Activated T-helper 2 cell treated with anti-CD3 and anti-CD28 coated beads, Interferon-gamma antibody, Interleukin-2, Interleukin-4, amounts not matched to agents 10 μg/mL and 5 μg/mL and 100 μg/mL, durations not matched to agents 14 hours and 24 hours and 36 hours (primary cell): ENCODE data around the gene EXO5. TPM values are rescaled to one million over a fixed set of nuclear protein-coding genes. Genes with fewer than 3 reads are reported as not detected.
"Not testable (repeated sequence)": the region's sequence is repeated elsewhere in the genome, so short reads cannot be mapped to it uniquely, and the experiment has no call there.

Experiments
- DNase-seq: peaks from one replicate; pipeline ENCODE4 v3.0.0; 2021; ENCODE audit warnings: low spot score
- H3K27ac Mint-ChIP-seq: one replicate; pipeline ENCODE4 v1.8.0; 2021; ENCODE audit warnings: mixed read lengths
- H3K27me3 Mint-ChIP-seq: one replicate; pipeline ENCODE4 v1.8.0; 2021; ENCODE audit warnings: low read depth, mixed read lengths
- H3K36me3 Mint-ChIP-seq: one replicate; pipeline ENCODE4 v1.8.0; 2021; ENCODE audit warnings: low read depth, mixed read lengths
- H3K4me1 Mint-ChIP-seq: one replicate; pipeline ENCODE4 v1.8.0; 2021; ENCODE audit warnings: low read depth, mixed read lengths
- H3K4me3 Mint-ChIP-seq: one replicate; pipeline ENCODE4 v1.8.0; 2021; ENCODE audit warnings: low read depth, mild to moderate bottlenecking, moderate library complexity, mixed read lengths
- H3K9me3 Mint-ChIP-seq: one replicate; pipeline ENCODE4 v1.8.0; 2021; ENCODE audit warnings: mixed read lengths
- intact Hi-C: fragments of 100-400 bp; cut with micrococcal nuclease; formaldehyde crosslinking; loops from one replicate; pipeline ENCODE4 v1.15.1; 2023
- total RNA-seq: library from RNA; stranded (reverse); gene quantifications from 2 replicates; pipeline ENCODE4 v1.2.3, GENCODE V29; 2022

The EXO5 gene, protein sequence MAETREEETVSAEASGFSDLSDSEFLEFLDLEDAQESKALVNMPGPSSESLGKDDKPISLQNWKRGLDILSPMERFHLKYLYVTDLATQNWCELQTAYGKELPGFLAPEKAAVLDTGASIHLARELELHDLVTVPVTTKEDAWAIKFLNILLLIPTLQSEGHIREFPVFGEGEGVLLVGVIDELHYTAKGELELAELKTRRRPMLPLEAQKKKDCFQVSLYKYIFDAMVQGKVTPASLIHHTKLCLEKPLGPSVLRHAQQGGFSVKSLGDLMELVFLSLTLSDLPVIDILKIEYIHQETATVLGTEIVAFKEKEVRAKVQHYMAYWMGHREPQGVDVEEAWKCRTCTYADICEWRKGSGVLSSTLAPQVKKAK
- 11.9 and 13.6 TPM in 2 replicates for total RNA-seq

- intact Hi-C loops, result loop anchor here (1.0 kb wide), 2 partner anchors 23 to 57 kb away; partner anchors contain the start of gene ZNF684
- no peaks in the 10 kb centered on the region for H3K27me3 Mint-ChIP-seq
- H3K36me3 Mint-ChIP-seq, result peaks cover 66% of the 10 kb centered on the region
- peaks cover 53% of the 10 kb centered on the region for H3K9me3 Mint-ChIP-seq
- peak within 1 kb of the TSS; percentile 76 for H3K27ac Mint-ChIP-seq
- peak within 1 kb of the TSS; percentile 83 for H3K4me3 Mint-ChIP-seq
- H3K4me1 Mint-ChIP-seq, result peaks cover 10% of the 10 kb centered on the region
- DNase-seq, result peak; percentile 82
Measured at GRCh38 chr1:40508375-40509341, at the start of gene EXO5. TSS of gene EXO5 (plus strand) at chr1:40508767. CDS start at chr1:40514545, 5,778 bp downstream.

DNA sequence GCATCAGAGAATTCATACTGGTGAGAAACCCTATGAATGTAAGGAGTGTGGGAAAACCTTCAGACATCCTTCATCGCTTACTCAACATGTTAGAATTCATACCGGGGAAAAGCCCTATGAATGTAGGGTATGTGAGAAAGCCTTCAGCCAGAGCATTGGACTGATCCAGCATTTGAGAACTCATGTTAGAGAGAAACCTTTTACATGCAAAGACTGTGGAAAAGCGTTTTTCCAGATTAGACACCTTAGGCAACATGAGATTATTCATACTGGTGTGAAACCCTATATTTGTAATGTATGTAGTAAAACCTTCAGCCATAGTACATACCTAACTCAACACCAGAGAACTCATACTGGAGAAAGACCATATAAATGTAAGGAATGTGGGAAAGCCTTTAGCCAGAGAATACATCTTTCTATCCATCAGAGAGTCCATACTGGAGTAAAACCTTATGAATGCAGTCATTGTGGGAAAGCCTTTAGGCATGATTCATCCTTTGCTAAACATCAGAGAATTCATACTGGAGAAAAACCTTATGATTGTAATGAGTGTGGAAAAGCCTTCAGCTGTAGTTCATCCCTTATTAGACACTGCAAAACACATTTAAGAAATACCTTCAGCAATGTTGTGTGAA lies 45.5 kb upstream of the EXO5 start:
- Mint-ChIP-seq H3K27ac (no peak overlapping the region), H3K4me3 (no peak overlapping the region), H3K36me3 (peaks cover 73% of the 10 kb centered on the region), H3K4me1 (no peaks in the 10 kb centered on the region), H3K9me3 (peaks cover 81% of the 10 kb centered on the region), H3K27me3 (no peaks in the 10 kb centered on the region)
- intact Hi-C loops, result no loop called here
- DNase-seq, result no peak

DNA sequence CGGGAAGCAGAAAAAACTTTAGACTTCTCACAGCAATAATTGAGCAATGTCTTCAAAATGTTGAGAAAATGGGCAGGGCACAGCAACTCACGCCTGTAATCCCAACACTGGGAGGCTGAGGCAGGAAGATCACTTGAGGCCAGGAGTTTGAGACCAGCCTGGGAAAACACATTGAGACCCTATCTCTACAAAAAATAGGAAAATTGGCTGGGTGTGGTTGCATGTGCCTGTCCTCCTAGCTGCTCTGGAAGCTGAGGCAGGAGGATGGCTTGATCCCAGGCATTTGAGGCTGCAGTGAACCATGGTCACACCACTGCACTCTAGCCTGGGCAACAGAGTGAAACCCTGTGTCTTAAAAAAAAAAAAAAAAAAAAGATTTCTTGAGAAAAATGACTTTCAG lies 39.2 kb upstream of the EXO5 start:
- Mint-ChIP-seq H3K27ac (no peak overlapping the region), H3K36me3 (peaks cover 40% of the 10 kb centered on the region), H3K27me3 (no peaks in the 10 kb centered on the region), H3K4me3 (no peak overlapping the region), H3K4me1 (no peaks in the 10 kb centered on the region), H3K9me3 (peaks cover 83% of the 10 kb centered on the region)
- intact Hi-C loops, result no loop called here
- no peak for DNase-seq

DNA sequence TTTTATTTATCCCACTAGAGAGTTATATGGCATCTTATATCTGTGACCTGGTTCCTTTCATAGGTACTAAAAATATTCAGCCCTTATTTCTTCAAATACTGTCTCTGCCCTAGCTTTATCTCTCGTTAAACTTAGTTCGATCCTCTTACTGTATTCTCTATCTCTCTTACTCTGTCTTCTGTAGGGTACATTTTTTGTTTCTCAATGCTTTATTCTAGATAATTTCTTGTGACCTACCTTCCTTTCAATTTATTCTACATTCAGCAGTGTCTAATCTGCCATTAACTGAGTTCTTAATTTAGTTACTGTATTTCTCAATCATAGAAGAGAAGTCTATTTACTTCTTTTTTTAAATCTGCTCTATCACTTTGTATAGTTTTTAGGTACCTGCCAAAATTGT lies 33.3 kb upstream of the EXO5 start:
- Mint-ChIP-seq H3K4me1 (peaks cover 14% of the 10 kb centered on the region), H3K27ac (no peak overlapping the region), H3K36me3 (peaks cover 12% of the 10 kb centered on the region), H3K9me3 (peaks cover 37% of the 10 kb centered on the region), H3K27me3 (no peaks in the 10 kb centered on the region), H3K4me3 (no peak overlapping the region)
- intact Hi-C loops, result no loop called here
- no peak for DNase-seq

DNA sequence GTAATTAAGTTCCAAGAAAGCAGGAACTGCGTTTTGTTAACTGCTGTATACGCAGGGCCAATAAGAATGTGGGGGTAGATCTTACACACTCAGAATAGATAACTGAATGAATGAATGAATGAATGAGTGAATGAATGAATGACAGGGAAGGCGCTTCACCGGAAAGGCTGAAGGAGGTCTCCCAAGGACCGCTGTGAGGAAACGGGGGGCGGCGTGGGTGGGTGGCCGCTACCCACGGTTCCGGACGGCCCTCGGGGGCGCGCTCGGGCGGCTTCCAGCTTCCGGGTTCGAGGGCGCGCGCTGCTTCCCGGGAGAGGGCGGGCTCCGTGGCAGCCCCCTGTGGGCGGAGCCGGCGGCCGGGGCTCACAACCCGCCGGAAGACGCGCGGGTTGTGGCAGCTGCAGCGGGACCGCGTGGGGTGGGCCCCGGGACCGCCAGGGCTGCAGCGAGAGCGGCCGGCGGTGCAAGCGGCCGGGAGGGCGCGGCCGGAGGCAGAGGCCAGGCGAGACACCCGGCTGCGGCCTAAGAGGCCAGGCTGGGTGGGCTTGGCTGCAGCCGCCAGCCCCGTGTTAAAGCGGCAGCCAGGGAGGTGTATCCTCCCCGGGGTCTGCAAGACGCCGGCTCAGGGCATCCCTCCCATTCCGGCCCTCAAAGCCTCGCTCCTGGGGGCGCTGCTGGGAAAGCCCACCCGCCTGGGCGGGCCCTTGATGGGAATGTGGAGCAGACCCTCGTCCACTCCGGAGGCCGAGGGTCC lies 31.5 kb upstream of the EXO5 start, which contains the start of gene ZFP69:
TSS of gene ZFP69 (plus strand) at position 367 of the 754 bp plus-strand sequence. CDS start 2,072 bp downstream, outside the sequence.
- Mint-ChIP-seq H3K27me3 (no peaks in the 10 kb centered on the region), H3K4me1 (peaks cover 14% of the 10 kb centered on the region), H3K4me3 (peak within 1 kb of the TSS; percentile 79), H3K9me3 (peaks cover 41% of the 10 kb centered on the region), H3K36me3 (peaks cover 26% of the 10 kb centered on the region), H3K27ac (peak within 1 kb of the TSS; percentile 56)
- peak; percentile 67 for DNase-seq
- intact Hi-C loops, result no loop called here

- intact Hi-C loops, result no loop called here
- H3K27ac Mint-ChIP-seq, result peak overlapping the region; percentile 27
- H3K4me1 Mint-ChIP-seq, result peaks cover 14% of the 10 kb centered on the region
- H3K36me3 Mint-ChIP-seq, result peaks cover 32% of the 10 kb centered on the region
- no peak for DNase-seq
- H3K27me3 Mint-ChIP-seq, result no peaks in the 10 kb centered on the region
- H3K4me3 Mint-ChIP-seq, result peak overlapping the region; percentile 76
- H3K9me3 Mint-ChIP-seq, result peaks cover 44% of the 10 kb centered on the region
Measured at GRCh38 chr1:40477678-40478053, 30.9 kb upstream of the EXO5 start.

GRCh38 chr1:40478276-40478675 lies 30.3 kb upstream of the EXO5 start:
- Mint-ChIP-seq H3K4me3 (peak overlapping the region; percentile 76), H3K27me3 (no peaks in the 10 kb centered on the region), H3K27ac (no peak overlapping the region), H3K36me3 (peaks cover 37% of the 10 kb centered on the region), H3K4me1 (peaks cover 14% of the 10 kb centered on the region), H3K9me3 (peaks cover 41% of the 10 kb centered on the region)
- intact Hi-C loops, result no loop called here
- DNase-seq, result no peak

DNA sequence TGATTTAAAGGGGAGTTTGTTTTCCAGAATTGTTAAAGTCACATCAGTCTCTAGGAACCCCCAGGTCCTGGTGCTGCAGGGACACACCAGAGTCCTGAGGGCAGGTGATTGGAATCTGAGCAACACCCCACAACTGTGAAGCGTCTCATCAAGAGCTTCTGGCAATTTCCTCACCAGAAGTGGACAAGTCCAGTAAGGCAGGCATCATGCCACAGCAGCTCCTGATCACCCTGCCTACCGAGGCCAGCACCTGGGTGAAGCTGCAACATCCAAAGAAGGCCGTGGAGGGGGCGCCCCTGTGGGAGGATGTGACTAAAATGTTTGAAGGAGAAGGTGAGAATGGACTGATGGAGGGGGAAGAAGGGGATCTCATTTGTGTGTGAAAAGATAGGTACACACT lies 29.4 kb upstream of the EXO5 start:
- H3K9me3 Mint-ChIP-seq, result peaks cover 38% of the 10 kb centered on the region
- no peak overlapping the region for H3K27ac Mint-ChIP-seq
- no peak for DNase-seq
- intact Hi-C loops, result no loop called here
- H3K27me3 Mint-ChIP-seq, result no peaks in the 10 kb centered on the region
- H3K36me3 Mint-ChIP-seq, result peaks cover 44% of the 10 kb centered on the region
- H3K4me3 Mint-ChIP-seq, result no peak overlapping the region
- H3K4me1 Mint-ChIP-seq, result peaks cover 14% of the 10 kb centered on the region

DNA sequence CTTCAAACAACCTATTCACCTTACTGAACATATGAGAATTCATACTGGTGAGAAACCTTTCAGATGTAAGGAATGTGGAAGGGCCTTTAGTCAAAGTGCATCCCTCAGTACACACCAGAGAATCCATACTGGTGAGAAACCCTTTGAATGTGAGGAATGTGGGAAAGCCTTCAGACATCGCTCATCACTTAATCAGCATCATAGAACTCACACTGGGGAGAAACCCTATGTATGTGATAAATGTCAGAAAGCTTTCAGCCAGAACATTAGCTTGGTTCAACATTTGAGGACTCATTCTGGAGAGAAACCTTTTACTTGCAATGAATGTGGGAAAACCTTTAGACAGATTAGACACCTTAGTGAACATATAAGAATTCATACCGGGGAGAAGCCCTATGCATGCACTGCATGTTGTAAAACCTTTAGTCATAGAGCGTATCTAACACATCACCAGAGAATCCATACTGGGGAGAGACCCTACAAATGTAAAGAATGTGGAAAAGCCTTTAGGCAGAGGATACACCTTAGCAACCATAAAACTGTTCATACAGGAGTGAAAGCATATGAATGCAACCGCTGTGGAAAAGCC lies 13.2 kb upstream of the EXO5 start:
- Mint-ChIP-seq H3K36me3 (peaks cover 76% of the 10 kb centered on the region), H3K27ac (no peak overlapping the region), H3K27me3 (no peaks in the 10 kb centered on the region), H3K4me3 (no peak overlapping the region), H3K4me1 (no peaks in the 10 kb centered on the region), H3K9me3 (peaks cover 75% of the 10 kb centered on the region)
- intact Hi-C loops, result no loop called here
- no peak for DNase-seq

DNA sequence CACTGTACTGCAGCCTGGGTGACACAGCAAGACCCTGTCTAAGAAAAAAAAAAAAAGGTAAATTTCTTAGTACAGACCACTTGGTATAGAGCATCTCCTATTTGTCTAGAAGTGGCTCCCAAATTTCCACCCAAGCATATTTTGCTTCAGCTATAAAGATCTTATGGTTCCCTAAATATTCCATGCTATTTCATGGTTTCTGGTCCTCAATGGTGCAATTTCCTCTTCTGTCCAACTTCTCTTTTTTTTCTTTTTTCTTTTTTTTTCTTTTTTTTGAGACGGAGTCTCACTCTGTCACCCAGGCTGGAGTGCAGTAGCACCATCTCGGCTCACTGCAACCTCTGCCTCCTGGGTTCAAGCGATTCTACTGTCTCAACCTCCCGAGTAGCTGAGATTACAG lies 5.9 kb upstream of the EXO5 start:
- H3K27me3 Mint-ChIP-seq, DNase-seq, H3K4me1 Mint-ChIP-seq, intact Hi-C loops, H3K4me3 Mint-ChIP-seq, H3K27ac Mint-ChIP-seq: not testable (repeated sequence)
- Mint-ChIP-seq H3K36me3 (peaks cover 63% of the 10 kb centered on the region), H3K9me3 (peaks cover 74% of the 10 kb centered on the region)

DNA sequence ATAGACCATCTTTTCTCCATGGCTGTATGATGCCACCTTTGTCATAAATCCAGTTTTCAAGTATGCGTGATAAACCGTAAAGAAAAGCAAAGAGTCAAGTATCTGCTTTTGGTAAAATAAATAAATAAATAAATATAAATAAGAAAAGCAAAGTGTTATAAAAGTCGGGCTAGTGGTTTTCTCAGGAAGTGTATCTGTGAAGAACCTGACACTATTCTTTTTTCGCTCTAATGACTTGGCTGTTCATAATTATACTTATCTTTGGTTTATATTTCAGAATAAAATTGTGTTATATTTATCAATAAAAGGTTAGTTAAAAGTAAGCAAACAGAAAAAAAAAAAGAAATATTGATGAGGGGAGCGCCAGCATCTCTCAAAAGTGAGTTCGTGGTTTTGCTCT lies 594 bp upstream of the EXO5 start:
- H3K36me3 Mint-ChIP-seq, result peaks cover 67% of the 10 kb centered on the region
- no peak for DNase-seq
- intact Hi-C loops, result loop anchor here (1.0 kb wide), 1 partner anchor 57 kb away; no protein-coding TSS in a partner anchor
- H3K9me3 Mint-ChIP-seq, result peaks cover 56% of the 10 kb centered on the region
- H3K4me3 Mint-ChIP-seq, result peak overlapping the region; percentile 83
- peak overlapping the region; percentile 76 for H3K27ac Mint-ChIP-seq
- H3K27me3 Mint-ChIP-seq, result no peaks in the 10 kb centered on the region
- H3K4me1 Mint-ChIP-seq, result peaks cover 10% of the 10 kb centered on the region
